HUDEP-2 (cell line): ENCODE results near the gene PKHD1.

Experiments used
- DNase-seq, 76 experiments: peaks; one replicate each; lab custom pipeline; 2025; ENCODE audit not compliant: unreplicated experiment in 76 of 76; lab: John Stamatoyannopoulos, UW

The PKHD1 gene, protein sequence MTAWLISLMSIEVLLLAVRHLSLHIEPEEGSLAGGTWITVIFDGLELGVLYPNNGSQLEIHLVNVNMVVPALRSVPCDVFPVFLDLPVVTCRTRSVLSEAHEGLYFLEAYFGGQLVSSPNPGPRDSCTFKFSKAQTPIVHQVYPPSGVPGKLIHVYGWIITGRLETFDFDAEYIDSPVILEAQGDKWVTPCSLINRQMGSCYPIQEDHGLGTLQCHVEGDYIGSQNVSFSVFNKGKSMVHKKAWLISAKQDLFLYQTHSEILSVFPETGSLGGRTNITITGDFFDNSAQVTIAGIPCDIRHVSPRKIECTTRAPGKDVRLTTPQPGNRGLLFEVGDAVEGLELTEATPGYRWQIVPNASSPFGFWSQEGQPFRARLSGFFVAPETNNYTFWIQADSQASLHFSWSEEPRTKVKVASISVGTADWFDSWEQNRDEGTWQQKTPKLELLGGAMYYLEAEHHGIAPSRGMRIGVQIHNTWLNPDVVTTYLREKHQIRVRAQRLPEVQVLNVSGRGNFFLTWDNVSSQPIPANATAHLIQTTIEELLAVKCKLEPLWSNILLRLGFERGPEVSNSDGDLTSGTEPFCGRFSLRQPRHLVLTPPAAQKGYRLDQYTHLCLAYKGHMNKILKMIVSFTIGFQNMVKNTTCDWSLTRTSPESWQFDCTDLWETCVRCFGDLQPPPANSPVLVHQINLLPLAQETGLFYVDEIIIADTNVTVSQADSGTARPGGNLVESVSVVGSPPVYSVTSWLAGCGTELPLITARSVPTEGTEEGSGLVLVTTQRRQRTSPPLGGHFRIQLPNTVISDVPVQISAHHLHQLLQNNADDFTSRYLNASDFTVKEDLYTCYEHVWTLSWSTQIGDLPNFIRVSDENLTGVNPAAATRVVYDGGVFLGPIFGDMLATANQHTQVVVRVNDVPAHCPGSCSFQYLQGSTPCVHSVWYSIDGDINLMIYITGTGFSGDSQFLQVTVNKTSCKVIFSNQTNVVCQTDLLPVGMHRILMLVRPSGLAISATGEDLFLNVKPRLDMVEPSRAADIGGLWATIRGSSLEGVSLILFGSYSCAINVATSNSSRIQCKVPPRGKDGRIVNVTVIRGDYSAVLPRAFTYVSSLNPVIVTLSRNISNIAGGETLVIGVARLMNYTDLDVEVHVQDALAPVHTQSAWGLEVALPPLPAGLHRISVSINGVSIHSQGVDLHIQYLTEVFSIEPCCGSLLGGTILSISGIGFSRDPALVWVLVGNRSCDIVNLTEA (N-terminal part only)

DNA sequence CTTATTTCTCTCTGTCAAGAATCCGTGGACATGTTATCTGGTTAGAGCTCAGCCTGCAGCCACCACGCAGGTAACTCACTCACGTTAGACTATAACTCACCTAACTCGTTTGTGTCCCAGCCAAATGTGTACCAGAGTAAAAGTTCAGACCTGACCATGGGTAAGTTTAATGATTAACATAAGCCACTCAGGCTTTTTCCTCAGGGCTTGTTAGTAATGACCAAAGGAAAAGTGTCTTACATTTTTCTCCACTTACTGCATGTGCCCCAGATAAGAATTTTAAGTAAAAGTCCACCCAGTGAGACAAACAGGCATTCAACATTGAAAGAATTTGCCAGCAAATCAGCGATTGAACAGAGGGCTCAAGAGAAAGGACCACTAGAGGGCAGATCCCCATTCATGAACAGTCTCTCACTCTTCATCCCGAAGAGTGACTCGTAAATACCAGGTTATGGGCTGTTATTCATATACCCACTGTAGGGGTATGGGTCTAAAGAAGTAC, at the start of gene PKHD1:
TSS of gene PKHD1 (minus strand) at position 116 of the 502 bp plus-strand sequence. CDS start 2,680 bp downstream, outside the sequence.
- peak in 4 of 76 experiments; percentile 1 to 14 (median 10) for DNase-seq

DNA sequence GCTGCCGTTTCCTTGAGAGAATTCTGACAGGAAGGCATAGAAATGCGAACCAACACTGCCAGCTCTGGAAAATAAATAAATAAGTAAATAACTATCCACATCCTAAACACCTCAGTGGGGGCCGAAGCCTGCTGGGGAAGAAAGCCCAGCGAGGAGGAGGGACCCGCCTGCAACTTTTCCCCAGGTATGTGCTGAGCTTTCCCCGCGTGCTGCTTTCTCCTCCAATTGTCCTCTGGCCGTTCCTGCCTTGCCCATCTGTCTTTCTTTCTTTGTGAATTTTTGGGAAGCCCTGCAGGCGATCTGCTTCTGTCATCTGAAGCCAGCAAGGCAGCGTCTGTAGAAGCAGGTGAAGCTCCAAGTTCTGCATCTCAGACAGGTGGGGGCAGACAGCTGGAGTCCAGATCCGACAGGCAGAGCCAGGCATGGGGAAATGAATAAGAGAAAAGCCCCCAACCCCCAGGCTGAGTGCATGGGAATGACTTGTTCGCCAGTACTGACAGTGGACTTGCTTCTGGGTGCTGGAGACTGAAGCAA, 49.6 kb upstream of the PKHD1 start:
- no peak for DNase-seq

DNA sequence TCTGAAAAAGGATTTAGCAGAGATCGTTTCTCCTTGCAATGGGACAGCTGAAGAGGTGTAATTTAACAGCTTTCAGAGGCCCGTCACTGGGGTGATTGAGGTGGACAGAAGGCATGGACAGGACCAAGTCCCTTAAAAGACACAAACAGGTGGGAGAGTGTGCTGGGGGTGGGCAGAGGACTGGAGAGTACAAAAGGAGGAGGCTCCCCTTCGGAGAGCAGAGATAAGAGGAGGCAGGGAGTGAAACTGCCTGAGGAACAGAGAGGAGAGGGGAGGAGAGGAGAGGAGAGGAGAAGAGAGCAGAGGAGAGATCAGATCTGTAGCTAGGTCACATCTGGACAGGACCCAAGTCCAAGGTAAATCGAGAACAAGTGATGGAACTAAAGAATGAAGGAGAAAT, 48.6 kb upstream of the PKHD1 start:
- DNase-seq: no peak

DNA sequence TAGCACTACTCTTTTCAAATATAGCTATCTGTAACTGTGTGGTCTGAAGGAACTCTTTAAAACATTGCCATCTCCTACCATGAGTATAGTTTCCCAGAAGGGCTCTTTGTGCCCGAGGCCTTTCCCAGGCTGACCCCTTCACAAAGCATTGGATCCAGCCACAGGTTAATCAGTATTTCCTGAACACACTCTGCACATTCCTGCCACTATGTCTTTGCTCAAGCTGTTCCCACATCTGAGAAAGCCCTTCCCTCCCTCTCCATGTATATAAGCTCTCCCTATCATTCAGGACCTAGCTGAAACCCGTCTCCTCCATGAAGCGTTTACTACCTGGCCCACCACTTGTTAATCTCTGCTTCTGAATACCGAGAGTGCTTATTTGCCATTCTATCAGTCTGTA, 47.8 kb upstream of the PKHD1 start:
- no peak for DNase-seq

DNA sequence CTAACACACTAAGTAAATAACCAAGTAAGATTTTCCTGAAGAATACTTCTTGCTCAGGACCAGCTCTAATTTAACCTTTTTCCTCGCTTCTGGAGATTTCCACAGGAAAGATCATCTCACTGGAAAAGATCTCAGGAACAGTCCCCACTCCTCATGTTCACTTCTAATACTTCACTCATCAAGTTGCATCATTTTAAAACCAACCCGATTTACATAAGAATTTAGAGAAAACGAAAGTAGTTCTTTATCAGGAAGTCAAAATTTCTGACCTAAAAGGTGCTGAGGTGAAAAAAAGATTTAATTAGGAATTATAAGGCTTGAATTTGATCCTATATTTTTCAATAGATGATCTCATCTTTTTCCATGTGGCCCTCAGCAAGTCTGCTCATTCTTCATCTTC, 46.6 kb upstream of the PKHD1 start:
- DNase-seq: no peak

DNA sequence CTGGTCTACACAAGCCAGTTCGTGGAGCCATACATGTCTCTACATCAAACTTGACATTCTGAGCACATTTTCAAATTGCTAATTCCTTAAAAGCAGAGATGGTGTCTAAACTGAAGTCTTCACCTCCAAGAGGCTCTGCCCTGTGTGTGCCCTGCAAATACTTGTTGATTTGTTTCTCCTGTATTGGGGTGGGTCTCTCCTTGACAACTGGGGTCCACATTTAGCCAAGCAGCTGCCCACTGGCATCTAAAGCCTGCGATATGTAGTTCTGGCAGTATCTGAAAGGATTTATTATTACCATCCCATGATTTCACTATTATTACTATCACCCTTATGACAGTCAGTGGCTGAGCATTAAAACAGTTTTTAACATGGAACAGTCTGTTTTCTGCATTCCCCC, 45.9 kb upstream of the PKHD1 start:
- DNase-seq: no peak

DNA sequence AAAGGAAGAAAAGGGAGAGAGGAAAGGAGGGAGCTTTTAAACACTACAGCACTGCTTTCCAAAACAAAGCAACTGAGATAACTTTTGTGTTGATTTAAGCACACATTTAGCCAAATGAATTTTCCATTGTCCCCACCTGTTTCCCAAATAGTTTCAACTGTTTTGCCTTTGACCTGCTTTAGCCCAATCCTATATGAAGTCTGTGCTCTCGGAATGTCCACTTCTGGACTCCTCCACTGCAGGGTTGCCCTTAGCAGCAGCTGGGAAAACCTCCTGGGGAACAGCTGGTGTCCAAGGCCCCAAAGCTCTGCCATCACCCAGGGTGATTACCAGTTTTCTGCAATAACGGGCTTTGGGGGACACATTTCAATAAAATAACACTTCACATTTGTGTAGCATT, 44.9 kb upstream of the PKHD1 start:
- DNase-seq: no peak

DNA sequence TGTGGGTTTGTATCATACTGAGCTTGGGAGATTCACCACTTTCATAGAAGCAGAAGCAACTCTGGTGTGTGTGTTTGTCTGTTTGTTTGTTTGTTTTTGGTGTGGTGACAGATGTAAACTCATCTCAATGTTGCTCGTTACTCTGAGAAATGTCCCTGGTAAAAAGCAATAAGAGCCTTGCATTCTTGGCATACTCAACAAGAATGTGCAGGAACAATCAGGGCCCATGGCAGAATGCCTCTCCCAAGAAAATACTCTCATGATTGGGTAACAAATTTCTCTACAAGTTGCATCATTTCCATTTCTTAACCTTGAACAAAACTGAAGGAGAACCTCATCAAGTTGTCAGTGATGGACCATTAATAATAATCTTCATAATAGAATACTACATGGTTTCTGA, 43.0 kb upstream of the PKHD1 start:
- DNase-seq: no peak

DNA sequence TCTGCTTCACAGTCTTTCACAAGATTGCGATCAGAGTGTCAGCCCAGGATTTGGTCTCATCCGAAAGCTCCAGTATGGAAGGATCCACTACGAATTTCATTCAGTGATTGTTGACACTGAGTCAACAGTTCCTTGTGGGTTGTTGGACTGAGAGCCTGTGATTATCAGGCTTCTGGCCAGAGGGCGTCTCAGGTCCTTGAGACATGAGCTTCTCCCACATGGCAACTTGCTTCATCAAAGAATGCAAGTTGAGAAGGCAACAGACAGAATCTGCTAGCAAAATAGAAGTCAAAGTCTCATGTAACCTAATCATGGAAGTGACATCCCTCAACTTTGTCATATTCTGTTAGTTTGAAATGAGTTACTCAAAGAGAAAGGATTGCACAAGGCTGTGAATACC, 40.5 kb upstream of the PKHD1 start:
- no peak for DNase-seq

DNA sequence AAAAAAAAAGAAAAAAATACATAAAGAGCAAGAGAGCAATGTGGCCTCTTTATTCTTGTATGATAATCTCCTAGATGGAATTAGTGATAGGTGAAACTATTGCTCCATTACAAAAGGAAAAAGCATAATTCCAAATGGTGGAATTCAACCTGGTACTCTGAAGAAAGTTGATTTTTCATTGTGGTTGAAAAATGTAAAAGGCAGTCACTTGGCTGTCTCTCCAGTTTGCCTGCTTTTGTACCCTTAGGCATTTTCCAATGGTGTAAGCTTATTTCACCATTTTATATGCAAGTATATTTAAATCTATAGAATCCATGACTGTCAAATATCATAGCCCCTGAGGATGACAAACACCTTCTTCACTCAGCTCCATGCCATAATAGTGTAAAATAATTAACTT, 38.8 kb upstream of the PKHD1 start:
- DNase-seq: no peak

DNA sequence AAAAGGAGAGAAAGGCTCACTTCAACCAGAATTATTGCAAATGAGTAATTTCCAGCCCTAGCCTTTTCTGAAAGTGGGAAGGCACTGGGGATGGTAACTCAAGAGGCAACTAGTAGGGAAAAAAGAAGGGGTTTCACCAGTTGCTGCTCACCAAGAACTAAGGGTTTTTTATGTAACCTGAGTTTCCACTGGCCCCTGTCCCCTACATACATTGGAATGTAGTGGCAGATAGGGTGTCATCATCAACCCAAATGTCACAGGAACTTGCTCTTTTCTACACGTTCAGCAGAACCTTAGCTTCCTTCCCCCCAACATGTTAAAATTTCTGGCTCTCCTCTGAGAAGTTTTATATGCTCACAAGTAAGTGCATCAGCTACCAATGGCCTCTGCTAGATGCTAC, 38.2 kb upstream of the PKHD1 start:
- no peak for DNase-seq

DNA sequence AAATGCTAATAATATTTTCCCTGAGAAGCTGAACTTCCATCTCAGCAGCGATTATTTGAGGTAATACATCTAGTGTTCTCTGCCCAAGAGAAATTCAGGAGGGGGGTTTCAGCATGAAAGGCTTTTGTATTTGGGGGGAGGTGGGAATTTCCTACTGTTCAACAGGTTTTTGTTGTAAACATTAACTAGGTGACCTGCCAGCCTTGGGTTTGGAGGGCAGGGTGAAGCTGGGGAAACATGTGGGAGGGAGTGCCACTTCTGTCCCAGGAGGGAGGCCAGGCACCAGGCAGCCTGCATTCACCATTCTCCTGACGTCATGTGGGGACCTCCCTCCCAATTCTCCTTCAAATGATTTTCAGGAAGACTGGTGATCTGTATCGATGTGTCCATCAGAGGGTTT, 37.7 kb upstream of the PKHD1 start:
- DNase-seq: no peak

DNA sequence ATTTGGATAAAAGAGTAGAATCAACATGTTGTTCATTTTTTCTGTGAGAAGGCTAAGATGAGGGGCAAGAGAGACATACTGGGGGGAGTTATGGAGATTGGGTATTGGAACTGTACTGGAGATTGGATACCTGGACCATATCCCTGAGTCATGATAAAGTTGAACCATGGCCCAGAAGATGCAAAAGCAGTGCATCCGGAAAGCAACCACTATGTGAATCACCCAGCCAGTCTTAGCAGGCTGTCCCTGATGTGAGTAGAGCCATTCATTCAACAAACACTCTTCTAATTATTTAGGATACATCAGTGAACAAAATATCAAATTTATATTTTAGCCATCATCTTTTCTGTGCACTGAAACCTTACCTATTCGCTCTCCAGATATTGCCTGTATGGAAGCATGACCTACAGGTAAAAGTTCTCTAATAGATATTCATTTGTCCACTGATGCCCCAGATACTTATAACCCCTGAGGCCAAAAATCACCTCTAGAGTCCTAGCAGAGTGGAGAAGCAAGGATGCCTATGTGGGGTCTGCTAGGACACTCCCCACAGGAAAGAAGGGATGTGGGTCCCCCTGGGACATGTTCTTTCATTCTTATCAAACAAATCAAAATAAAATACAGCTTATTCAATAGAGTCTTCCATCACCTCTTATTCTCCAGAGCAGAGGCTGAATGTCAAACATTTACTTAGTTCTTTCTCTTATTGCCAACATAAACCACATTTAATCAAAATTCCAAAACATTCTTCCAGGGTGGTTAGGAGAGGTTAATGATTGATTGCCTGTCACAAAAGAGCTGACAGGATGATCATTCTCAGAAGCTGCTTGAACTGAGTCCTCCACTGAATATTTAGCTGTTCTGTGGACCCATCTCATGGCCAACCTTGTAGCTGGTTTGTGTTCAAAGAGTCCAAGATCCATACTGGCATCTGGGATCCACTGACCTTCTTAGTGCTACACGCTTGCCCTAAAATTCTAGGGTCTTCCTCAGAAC, 37.0 kb upstream of the PKHD1 start:
- DNase-seq: no peak

DNA sequence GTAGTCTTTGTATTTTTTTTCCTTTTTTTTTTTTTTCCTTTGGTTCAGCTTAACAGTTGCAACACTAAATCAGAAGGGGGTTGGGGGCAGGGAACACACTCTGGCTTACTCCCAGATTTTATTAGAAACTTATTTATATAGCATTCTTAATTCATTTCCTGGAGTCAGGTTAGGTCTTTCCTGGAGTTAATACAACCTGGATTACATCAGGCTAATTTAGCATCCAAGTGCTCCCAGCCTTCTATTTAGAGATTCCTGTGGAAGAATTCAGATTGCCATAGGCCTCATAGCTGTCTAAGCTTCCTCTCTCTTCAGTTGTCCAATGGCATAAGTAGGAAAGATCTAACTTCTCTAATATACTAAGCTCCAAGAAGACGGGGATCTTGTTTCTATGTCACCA, 35.8 kb upstream of the PKHD1 start:
- no peak for DNase-seq

DNA sequence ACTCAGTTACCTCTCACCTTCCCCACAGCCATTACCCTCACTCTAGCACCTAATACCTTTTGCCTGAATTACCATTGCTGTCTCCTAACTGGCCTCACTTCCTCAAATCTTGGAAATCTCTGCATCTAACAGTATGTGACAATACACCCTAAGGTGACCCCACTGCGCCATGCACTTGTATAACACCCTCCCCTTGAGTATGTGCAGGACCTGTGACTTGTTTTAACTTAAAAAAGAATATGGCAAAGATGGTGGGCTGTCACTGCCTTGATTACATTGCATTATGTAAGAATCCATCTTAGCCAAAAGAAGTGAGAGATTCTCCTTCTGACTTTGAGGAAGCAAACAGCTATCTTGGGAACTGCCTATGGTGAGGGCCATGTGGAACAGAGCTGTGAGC, 29.9 kb upstream of the PKHD1 start:
- DNase-seq: no peak

DNA sequence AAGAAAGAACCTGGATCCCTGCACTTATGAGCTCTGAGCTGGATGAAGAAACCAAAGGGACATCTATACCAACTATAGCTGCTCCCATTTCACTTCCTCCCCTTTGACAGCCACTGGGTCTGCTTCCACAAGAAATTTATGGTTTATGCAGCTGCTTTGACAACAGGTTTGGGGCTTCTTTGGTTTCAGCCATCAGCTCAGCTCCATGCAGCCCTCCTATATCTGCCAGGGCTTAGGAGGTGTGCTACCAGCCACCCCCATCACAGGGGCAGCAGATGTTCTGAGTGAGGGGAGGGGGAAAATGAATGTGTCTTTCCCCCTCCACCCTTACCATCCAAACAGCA, 29.2 kb upstream of the PKHD1 start:
- DNase-seq: no peak

DNA sequence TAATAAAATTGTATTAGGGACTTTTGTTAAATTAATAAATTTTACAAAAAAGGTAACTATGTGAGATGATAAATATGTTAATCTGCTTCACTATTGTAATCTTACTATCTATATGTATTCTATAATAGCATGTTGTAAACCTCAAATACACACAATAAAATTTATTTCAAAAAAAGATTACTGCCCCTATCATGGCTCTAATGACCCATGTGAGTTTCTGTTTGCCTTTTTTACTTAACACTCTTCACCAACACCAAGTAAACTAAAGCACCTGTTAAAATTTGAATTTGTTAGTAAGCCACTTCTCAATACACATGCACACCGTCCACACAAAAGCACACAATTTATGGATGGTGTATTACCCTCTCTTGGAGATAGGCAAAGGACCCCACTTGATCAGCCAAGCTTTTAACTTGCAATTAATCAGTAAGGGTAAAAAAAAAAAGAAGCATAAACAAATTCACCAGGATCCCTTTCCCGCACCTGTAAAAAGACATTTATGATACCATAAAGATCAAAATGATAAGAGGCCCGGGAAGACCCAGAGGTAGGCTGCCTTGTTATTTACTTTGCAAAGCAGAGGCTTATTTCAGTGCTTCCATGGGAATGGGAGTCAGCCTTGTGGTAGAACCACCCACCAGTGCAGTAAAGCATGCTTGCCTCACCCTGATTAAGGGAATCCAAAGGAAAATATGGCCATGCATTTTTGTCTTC, 28.6 kb upstream of the PKHD1 start:
- DNase-seq: no peak

DNA sequence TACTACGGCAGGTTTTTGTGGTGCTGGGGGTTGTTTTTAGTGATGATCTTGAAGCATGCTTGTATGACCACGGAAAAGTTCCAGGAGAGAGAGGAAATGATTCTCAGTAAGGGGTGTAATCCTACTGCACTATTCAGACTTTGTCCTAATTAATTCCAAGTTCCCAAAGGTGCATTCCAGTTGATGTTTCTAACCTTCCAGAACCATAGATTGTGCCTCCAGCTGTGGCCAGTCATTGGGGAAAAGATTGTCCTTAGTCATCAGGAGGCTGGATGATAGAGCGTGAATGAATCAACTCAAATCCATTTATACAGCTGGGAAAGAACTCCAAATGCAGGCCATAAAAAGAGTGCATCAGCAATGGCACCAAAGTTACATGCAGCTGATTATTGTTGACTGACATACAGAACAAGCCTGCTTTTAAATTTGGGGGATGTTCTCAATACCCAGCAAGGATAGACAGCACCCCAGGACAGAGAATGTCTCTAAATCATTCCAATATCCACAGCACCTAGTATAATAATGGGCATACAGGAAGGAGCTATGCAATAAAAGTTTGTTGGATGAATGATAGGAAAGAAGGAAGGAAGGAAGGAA, 27.8 kb upstream of the PKHD1 start:
- no peak for DNase-seq

DNA sequence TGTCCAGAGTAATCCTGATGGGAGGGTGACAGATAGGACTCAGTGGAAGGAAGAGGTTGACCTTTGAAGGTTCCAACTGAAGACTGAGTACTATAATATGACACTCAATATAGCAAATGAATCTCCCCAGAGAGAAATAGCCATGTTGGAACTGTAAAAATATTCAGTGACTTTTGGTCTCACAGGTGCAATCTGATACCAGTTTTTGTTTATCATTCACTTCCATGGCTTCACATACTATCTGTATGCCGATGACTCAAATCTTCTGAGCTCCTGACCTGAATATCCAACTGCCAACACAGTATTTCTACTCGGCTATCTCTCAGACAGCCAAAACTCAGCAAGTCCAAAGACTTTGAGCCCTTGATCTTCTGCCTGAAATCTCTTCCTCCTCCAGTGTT, 21.8 kb upstream of the PKHD1 start:
- no peak for DNase-seq
